GM12892 (cell line): ENCODE results near the gene SLC8A2.

Experiments
- POLR2A ChIP-seq: IDR thresholded peaks from 2 replicates; pipeline ENCODE4 v1.6.1; 2011; ENCODE audit warnings: low read depth, low read length, control low read depth
- POLR2AphosphoS5 ChIP-seq: IDR thresholded peaks from 2 replicates; pipeline ENCODE4 v1.6.1; 2011; ENCODE audit warnings: low read depth, low read length, control low read depth
- TAF1 ChIP-seq: IDR thresholded peaks from 2 replicates; pipeline ENCODE4 v1.6.1; 2011; ENCODE audit warnings: low read depth, mild to moderate bottlenecking, control low read depth, low read length, borderline replicate concordance

DNA sequence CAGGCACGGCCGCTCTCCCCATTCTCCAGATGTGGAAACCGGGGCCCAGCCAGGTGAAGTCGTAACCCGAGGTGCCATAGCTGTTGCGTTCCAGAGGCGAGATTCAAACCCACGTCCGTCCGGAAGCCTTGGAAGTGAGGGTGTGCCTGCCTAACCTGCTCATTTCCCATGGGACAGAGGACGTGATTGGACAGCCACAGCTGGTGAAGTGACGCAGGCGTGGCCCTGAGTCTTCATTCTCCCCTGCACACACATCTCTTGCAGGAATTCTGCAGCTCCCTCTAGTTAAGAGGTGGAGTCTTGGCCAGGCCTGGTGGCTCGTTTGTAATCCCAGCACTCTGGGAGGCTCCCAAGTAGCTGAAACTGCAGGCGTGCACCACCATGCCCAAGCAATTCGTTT, 69.2 kb downstream of the SLC8A2 start:
- TF ChIP-seq POLR2AphosphoS5 (no peak), POLR2A (no peak), TAF1 (no peak)
